Coronary artery (tissue), 2 donors: ENCODE results near the gene MARCO.
"Not testable (repeated sequence)": the region's sequence is repeated elsewhere in the genome, so short reads cannot be mapped to it uniquely, and the experiment has no call there.

Source experiments
- DNase-seq: peaks from one replicate; pipeline ENCODE4 v3.0.0-alpha.2; 2017; ENCODE audit warnings: low spot score
- H3K27ac ChIP-seq, 2 donors: fragments of 200-600 bp; sonication (generic); one replicate each; pipeline ENCODE4 v1.5.1; 2016 to 2019
- H3K4me3 ChIP-seq: fragments of 200-600 bp; sonication (generic); 2 replicates; pipeline ENCODE4 v1.5.1; 2016; ENCODE audit warnings: mild to moderate bottlenecking, moderate library complexity
- TF ChIP-seq, protein P1 (sequence below): fragments of 200-600 bp; sonication (generic); IDR thresholded peaks from one replicate; pipeline ENCODE4 v1.5.1; 2019; ENCODE audit warnings: antibody characterized with exemption

MARCO gene

DNA sequence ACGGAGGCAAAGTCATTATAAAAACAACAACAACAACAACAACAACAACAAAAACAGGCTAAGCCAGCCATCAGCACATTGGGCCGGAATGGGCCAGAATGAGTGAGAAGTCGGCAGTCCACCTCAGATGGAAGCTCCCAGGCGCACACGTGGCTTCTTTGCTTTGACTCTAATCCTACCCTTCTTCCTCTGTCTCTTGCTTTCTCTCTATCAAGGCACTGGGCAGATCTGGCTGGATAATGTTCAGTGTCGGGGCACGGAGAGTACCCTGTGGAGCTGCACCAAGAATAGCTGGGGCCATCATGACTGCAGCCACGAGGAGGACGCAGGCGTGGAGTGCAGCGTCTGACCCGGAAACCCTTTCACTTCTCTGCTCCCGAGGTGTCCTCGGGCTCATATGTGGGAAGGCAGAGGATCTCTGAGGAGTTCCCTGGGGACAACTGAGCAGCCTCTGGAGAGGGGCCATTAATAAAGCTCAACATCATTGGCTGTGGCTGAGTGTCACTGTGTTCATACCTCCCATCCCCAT, 52.2 kb downstream of the MARCO start:
- TF ChIP-seq, protein P1, sequence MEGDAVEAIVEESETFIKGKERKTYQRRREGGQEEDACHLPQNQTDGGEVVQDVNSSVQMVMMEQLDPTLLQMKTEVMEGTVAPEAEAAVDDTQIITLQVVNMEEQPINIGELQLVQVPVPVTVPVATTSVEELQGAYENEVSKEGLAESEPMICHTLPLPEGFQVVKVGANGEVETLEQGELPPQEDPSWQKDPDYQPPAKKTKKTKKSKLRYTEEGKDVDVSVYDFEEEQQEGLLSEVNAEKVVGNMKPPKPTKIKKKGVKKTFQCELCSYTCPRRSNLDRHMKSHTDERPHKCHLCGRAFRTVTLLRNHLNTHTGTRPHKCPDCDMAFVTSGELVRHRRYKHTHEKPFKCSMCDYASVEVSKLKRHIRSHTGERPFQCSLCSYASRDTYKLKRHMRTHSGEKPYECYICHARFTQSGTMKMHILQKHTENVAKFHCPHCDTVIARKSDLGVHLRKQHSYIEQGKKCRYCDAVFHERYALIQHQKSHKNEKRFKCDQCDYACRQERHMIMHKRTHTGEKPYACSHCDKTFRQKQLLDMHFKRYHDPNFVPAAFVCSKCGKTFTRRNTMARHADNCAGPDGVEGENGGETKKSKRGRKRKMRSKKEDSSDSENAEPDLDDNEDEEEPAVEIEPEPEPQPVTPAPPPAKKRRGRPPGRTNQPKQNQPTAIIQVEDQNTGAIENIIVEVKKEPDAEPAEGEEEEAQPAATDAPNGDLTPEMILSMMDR = no peak
- no peak overlapping the region for H3K4me3 ChIP-seq
- DNase-seq = no peak
- no peak overlapping the region for H3K27ac ChIP-seq

- no peak overlapping the region for H3K27ac ChIP-seq
- no peak overlapping the region for H3K4me3 ChIP-seq
- no peak for DNase-seq
- TF ChIP-seq, protein P1 = no peak
Measured at GRCh38 chr2:118994778-118995177, 52.8 kb downstream of the MARCO start.

GRCh38 chr2:119003856-119004255, 61.9 kb downstream of the MARCO start:
- not testable (repeated sequence) for DNase-seq, H3K27ac ChIP-seq

DNA sequence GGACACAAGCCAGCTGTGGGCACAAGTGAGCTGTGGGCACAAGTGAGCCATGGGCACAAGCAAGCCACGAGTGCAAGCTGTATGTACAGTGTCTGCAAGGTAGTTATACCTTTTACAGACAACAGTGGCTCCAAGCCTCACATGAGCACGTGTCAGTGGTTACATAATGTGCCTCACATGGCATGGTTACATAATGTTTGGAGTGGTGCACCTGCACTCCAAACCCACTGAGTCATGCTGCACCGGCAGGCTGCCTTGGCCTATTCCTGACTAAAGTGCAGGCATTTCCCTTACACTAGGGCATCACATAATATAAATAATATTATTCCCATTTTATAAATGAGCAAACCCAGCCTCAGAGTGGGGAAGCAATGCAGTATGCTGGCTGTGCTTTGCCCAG, 62.6 kb downstream of the MARCO start:
- TF ChIP-seq, protein P1 = no peak
- H3K27ac ChIP-seq = no peak overlapping the region
- DNase-seq = no peak
- H3K4me3 ChIP-seq = no peak overlapping the region

More at GRCh38 chr2:119003856-119004255, 61.9 kb downstream of the MARCO start:
- H3K4me3 ChIP-seq = not testable (repeated sequence)

GRCh38 chr2:119005051-119005450, 63.1 kb downstream of the MARCO start:
- Histone ChIP-seq H3K27ac (no peak overlapping the region), H3K4me3 (no peak overlapping the region)
- TF ChIP-seq, protein P1 = no peak
- DNase-seq = no peak

DNA sequence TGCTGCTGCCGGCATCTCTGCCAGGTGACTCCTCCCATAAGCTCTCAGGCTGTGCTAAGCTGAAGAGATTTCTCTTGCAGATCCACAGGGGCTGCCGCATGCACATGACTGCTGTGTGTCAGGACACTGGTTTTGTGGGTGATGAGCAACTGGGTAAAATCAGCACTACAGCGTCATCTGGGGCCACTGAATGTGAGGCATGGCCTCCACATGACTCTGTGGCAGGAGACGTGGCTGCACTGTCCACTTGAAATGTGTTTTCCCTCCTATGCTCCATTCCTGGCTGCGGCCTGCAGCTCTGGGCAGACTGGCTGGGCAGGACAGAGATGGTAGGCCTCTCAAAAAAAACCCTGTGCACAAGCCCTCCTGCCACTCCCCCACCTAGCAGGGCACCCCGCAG, 63.6 kb downstream of the MARCO start:
- H3K4me3 ChIP-seq = no peak overlapping the region
- H3K27ac ChIP-seq = no peak overlapping the region
- DNase-seq = no peak
- TF ChIP-seq, protein P1 = no peak

DNA sequence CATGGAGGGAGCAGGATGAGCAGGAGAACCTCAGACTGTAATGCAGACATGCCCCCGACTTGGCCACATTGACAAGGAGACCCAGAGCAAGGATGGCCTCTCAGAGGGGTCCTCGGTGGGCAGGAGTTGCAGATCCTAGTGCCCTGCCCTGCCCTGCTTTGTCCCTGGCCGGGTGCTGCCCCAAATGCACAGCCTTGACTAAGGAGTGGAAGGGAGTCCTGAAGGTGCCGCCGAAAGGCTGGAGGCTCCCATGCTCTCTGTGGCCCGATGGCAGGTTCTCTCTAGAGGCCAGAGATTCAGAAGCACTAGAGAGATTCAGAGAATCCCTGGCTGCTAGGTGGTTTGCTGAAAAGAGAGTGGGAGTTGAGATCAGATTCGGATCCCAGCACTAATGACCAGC, 64.4 kb downstream of the MARCO start:
- no peak overlapping the region for H3K4me3 ChIP-seq
- TF ChIP-seq, protein P1 = no peak
- no peak overlapping the region for H3K27ac ChIP-seq
- no peak for DNase-seq

DNA sequence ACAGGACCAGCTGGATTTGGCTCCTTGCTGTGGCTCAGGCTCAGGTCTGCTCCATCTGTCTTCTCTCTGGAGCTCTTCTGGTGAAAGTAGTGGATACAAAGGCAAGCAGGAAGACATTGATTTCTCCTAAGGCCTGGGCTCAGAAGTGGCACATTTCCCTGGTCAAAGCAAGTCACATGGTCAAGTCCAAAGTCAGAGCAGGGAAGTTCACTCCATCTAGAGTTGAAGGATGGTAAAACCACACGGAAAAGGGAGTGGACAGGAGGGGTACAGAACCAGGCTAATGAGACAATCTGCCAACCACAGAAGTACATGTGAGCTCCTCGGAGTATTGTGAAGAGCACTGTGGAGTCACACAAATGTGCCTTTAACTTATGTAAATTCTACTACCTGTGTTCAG, 66.1 kb downstream of the MARCO start:
- TF ChIP-seq, protein P1 = no peak
- H3K27ac ChIP-seq = no peak overlapping the region
- peak; percentile 40 for DNase-seq
- H3K4me3 ChIP-seq = no peak overlapping the region
